HG02885 (cell line): ENCODE results near the gene MMP28.

ENCODE experiments used
- ATAC-seq: cut with Tn5 transposase; IDR thresholded peaks from one replicate; pipeline ENCODE4 v1.9.1; 2021; ENCODE audit warnings: mild to moderate bottlenecking; ENCODE audit not compliant: unreplicated experiment, poor library complexity

The MMP28 gene, protein sequence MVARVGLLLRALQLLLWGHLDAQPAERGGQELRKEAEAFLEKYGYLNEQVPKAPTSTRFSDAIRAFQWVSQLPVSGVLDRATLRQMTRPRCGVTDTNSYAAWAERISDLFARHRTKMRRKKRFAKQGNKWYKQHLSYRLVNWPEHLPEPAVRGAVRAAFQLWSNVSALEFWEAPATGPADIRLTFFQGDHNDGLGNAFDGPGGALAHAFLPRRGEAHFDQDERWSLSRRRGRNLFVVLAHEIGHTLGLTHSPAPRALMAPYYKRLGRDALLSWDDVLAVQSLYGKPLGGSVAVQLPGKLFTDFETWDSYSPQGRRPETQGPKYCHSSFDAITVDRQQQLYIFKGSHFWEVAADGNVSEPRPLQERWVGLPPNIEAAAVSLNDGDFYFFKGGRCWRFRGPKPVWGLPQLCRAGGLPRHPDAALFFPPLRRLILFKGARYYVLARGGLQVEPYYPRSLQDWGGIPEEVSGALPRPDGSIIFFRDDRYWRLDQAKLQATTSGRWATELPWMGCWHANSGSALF

DNA sequence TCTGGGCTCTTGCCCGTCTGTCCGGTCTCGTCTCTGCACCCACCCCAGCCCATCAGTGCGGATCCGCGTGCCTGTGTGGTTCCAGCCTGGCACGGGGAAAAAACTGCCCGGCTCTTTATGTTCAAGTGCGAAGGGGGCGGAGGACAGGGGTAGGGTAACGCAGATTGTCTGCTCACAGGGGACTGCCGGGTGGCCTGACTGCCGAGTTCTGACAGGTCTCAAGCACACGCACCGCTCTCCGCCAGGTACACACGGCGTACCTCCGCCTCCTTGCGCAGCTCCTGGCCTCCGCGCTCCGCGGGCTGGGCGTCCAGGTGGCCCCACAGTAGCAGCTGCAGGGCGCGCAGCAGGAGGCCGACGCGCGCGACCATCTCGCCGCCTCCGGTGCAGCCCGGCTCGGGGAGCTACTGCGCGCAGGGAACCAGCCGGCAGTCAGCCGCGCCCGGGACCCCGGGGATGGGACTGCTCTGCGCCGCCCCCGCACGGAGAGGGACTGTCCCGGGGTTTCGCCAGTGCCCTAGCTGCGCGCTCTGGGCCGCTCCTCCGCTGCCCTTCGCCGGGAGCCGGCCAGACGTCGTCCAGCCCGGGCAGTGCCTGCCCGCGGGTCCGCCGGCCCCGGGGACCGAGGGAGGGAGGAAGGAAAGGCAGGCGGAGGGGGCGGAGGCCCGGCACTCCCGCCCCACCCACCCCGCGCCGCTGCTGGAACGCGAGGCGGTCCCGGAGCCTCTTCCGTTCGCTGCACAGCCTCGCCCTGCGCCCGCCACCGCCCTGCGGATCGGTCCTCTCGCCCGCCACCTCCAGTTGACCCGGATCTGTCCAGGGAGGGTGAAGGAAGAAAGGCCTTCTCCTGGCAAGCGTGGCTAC is at the start of gene MMP28:
MMP28 (minus strand) TSS at position 635 of the 864 bp plus-strand sequence; CDS start at position 371, 264 bp downstream.
- no peak for ATAC-seq

DNA sequence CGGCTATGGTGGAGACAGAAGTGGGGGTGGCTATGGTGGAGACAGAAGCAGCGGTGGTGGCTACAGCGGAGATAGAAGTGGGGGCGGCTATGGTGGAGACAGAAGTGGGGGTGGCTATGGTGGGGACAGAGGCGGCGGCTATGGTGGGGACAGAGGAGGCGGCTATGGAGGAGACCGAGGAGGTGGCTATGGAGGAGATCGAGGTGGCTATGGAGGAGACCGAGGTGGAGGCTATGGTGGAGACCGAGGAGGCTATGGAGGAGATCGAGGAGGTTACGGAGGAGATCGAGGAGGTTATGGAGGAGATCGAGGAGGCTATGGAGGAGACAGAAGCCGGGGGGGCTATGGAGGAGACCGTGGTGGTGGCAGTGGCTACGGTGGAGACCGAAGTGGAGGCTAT is 49.1 kb upstream of the MMP28 start:
- ATAC-seq, result no peak

DNA sequence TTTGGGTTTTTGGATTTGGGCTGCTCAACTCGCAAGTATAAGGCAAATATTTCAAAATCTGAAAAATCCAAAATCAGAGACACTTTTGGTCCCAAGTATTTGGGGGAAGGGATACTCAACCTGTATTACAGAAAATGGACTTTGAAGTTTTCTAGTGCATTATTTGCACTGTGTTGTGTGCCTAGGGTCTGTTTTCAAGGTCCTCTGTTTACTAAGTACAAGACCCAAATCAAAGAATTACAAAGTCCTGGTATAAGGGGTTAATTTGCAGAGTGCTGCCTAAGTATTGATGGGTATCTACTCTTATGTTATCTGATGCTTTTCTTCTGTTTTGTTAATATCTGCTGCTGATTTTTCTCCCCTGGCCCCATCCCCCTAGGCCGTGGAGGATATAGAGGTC is 48.3 kb upstream of the MMP28 start:
- ATAC-seq, result no peak

DNA sequence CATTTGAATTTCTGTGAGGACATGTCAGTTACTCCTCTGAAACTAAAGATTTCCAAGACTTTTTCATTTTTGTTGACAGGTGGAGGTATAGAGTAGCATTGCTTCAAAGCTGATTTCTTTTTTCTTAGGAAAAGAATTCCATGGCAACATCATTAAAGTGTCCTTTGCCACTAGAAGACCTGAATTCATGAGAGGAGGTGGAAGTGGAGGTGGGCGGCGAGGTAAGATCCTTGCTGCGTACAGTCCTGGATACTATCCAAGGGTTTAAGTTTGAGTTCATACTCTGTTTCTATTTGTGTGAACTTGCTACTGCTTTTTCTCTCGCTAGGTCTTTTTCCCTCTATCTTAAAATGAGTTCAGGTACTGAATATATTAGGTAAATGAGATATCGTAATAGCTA is 46.8 kb upstream of the MMP28 start:
- ATAC-seq, result no peak

DNA sequence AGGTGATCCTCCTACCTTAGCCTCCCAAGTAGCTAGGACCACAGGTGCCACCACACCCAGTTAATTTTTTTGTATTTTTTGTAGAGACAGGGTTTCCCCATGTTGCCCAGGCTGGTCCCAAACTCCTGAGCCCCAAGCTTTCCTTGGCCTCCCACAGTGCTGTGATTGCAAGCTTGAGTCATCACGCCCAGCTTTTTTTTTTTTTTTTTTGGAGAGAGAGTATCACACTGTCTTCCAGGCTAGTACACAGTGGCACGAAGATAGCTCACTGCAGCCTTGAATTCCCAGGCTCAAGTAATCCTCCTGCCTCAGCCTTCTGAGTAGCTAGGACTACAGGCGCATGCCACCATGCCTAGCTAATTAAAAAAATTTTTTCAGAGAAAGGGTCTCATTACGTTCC is 46.1 kb upstream of the MMP28 start:
- no peak for ATAC-seq

DNA sequence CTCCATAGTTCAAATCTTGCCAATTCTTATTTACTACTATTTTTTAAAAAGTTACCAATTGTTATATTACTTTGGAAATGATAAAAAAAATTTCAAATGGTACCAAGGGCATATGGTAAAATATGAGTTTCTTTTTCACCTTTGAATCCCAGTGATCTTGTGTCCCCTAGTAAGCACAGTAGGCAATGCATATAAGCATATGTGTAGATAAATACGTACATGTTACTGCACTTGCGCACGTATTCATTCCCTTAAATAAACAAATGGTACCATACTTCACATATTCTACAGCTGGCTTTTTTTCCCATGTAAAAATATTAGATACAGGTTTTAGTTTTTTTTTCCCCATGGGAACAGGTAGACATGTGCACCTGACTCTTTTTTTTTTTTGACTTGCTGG is 45.7 kb upstream of the MMP28 start:
- ATAC-seq, result no peak

DNA sequence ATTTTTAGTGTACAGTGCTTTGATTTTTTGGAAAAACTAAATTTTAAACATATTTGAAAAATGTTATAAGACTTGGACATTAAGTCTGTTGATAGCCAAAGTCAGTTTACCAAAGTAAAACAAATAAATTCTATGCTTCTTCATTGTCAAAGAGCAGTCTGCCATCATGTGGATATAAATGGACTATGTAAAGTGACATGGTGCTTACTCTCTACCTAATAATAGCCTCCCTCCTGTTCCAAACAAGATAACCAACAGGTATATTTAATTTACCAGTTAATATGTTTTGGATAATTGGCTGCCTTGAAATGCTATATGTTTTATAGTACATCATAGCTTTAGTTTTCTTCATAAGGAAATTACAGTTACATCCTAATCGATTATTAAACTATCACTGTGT is 29.8 kb upstream of the MMP28 start:
- ATAC-seq, result no peak

DNA sequence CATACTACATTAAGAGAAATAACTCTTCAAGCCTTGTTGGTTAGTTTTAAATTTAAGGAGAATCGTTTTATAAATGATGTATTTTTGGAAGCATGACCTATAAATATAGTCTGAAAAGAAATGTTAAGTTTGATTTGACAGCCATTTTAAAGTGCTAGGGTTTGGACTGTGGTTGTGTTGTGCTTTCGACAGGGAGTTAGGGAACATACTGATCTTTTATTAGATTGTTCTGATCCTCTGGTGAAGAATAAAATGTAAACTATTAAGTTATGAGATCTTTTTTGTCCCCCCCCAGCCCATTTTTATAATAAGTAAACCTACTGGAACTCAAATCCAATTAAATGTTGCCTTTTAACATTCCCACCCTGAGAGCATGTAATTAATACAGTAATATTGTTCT is 25.9 kb upstream of the MMP28 start:
- ATAC-seq, result no peak

DNA sequence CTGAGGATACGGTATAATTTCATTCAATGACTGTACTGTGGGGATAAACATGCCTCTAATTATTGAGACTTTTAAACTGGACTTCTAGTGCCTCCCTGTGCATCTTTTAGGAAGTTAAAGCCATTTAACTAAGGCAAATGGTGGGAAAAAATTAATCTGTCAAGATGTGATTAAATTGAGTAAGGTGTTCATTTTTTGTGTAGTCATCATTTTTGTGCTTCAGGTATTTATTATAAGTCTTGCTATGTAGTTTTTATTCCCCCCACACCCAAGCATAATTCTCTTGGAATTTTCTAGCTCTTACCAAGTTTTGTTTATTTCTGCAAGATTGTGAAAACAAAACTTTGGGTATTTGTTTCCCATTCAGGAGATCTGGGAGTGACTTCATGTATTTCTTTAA is 24.0 kb upstream of the MMP28 start:
- ATAC-seq, result no peak

DNA sequence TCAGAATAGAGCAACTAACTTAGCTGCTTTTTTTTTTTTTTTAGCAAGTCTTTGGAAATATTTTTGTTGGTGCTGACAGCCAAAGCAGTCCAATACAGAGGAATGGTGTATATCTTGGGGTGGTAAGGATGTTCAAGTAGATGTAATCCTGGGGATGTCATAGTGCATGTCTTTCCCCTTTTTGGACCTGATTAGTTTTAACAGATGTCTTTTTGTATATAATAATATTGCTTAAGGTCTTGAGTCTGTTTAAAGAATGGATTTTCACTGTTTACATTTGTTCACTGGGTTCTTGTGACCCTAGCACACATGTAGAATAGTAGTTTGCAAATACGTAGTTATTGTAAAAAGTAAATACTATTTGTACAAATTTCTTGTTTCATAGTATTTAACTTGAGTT is 21.8 kb upstream of the MMP28 start:
- no peak for ATAC-seq

DNA sequence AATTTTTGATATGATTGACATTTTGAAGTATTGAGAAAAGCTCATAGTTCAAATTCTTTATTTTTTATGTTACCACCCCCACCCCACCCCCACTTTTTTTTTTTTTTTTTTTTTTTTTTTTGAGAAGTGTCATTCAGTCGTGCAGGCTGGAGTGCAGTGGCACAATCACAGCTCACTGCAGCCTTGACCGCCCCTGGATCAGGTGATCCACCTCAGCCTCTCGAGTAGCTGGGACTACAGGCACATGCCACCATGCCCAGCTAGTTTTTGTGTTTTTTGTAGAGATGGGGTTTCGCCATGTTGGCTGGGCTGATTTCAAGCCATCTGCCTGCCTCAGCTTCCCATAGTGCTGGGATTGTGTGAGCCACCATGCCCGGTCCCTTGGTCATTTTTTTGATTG is 21.3 kb upstream of the MMP28 start:
- ATAC-seq, result no peak

DNA sequence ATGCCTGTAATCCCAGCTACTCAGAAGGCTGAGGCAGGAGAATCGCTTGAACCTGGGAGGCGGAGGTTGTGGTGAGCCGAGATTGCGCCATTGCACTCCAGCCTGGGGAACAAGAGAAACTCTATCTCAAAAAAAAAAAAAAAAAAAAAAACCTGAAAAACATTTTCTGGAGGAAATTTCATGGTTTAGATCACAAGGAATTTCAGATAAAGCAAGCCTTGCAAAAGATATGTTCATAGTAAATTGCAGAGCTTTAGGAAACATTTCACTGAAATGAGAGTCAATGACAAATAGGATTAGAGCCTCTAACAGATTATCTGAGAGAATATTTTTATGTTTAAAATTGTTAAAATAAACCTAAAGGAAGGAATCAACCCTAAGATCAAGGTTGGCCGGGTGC is 17.0 kb upstream of the MMP28 start:
- ATAC-seq, result no peak

DNA sequence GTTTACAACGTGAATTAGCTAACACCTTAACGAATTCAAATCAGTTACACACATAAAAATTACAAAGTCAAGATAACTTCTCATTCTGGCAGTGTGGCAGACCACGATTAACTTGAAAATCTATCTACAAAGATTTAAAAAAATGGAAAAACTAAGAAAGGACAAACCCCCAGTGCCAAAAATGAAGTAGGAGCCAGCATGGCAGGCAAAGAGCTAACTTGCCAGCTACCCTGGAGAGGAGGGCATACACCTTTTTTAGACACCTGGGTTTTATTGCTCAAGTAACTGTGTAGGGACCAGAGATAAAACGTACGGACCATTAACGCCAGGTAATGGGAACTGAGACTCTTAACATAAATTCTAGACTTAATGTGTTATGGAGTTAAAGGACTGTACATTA is 16.3 kb upstream of the MMP28 start:
- ATAC-seq, result no peak

DNA sequence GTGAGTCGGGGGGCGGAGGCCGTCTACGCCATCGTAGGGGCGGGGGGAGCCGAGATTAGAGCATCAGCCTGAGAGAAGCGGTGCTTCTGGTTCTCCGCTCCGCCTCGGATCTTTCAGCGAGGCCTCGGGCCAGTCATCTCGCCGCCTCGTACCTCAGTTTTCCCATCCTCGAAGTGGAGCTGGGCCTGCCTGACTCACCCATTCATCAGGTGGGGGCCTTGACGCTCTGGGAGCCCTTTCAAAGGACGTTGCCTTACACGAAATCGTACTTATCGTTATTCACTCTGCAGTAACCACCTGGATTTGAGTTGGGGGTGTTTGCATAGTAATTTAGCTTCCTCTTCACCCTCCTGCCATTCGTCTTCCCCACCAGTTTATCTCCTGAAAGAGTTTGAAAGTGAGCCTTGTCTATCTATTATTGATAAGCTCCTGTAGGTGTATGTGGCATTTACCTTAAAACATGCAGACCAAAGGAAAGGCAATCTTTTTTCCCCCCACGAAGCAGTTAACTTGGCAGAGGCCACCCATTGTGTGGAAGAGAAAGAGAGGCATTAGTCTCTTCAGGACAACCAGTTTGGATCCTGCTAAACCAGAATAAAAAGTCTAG is 14.5 kb upstream of the MMP28 start:
- ATAC-seq, result no peak

DNA sequence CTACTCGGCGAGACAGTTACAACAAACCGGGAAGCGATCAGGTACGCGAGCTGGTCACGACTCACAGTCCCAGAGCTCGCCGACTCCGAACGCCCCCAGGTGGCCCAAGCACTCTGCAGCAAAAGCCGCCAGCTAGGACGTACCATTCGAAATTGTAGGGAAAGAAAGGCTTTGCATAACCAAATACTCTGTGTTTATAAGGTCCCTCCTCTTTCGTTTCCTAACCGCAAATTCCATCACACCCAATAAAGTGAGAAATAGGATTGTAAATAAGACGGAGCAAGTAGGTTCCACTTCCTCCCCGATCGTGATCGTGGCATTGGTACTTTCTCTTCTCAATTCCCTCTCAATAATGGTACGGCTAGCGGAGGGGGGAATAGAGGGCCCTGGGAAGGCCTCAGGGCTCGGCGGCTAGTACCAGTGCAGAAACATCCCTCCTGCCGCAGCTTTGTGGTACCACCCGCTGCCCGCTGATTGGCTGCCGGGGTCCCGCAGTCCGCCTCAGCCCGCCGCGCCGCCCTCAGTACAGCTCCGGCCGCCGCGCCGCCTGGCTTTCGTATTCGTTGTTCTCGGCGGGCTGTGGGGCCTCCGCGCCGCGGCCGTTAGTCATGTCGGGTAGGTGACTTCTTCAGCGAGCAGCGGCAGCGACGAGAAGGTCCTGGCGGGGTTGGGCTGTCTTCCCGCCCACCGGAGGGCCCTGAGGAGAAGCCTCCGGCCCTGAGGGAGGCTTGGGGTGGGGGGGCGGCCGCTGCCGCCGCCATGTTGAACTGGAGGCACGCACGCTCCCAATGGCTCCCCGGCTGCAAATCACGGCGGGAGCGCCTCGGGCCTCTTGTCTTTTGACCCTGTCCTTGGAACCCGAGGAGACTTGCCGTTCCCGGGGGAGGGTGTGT is 13.8 kb upstream of the MMP28 start, which contains the start of gene TAF15:
TAF15 (plus strand) TSS at position 523 of the 893 bp plus-strand sequence; CDS start at position 609, 86 bp downstream.
- peak; percentile 92 for ATAC-seq

DNA sequence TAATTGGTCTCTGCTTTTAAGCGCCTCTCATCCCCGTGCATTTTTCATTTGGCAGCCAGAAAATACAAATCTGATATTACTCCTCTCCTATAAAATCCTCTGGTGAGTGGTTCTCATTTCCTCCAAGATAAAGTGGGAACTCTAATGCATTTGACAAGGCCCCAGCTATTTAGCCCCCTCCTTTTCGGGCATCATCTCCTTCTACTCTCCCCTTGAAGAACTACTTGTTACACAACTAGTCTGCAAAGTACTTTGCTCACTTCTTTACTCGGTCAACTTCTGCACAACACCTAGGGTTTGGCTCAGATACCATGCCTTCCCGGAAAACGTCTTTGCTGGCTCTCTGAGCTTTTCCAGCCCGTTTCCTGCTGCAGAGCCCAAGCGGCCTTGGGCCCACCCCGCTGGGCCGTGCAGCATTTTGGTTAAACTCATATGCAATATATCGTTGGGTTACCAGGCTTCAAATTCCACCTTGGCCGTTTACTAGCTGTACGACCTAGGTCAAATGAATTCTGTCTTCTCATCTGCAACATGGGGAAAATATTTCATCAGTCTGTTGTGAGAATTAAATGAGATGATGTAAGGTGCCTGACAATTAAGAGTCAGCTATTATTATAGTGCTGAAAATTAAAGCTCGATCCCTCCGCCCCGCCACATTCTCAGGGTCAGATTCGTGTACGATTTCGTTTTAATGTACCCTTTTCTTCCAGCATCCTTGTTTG is 13.0 kb upstream of the MMP28 start:
- no peak for ATAC-seq

DNA sequence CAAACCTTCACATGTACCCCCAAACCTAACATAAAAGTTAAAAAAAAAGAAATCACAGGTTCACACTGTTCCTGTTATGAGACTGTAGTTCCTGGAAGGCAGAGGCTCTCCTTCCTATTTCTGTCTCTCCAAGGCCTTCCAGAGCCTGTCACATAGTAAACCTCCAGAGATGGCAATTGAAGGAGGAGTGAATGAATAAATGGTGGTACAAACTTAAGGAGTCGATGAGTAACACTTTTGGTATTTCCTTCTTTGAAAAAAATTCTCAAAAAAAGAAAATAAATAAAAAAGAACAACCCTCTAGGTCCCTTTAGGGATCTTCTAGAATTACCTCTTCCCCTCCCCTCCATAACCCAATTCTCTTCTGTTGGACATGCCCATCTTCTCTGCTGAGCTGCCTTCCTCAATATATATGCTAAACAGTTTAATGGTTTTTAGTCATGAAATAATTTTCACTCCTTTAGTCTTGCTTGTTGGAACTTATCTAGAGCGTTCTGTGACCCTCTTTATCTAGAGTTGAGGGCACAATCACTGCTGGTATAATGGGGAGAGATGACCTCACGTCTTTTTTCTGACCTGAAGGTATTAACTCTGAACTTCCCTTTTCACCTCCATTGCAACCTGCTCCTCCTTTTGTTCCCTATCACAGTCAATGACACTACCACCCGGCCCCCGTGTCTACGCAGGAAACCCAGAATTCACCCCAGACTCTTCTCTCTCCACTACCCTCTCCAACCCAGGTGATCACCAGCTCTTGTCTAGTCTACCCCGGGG is 12.1 kb upstream of the MMP28 start:
- ATAC-seq, result no peak

DNA sequence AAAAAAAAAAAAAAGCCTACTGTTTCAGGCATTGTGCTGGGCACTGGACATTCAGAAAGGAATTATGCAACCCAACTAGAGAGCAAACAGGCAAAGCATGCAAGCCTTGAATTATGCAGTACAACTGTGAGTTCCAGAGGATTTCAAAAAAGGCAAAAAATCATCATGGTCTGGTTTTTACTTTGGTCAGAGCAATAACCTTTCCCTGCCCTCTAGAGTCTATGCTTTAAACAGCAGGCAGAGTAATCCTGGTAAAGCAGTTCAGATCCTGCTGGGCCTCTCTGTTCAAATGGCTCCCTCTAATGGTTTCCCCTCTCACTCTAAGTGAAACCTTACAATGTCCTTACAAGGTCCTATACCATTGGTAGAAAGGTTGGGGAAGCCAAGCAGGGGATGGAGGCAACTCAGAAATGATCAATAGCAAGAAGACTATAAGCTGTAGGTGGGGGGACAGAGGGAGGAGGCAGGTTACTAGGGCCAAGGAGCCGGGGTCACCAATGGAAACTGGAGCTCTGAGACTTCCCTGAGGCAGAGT is 9.3 kb upstream of the MMP28 start:
- ATAC-seq, result no peak
